Measurements from ENCODE around the gene RGS3. TPM values are rescaled to one million over a fixed set of nuclear protein-coding genes. Genes with fewer than 3 reads are reported as not detected.

Gene RGS3
- total and polyA plus RNA-seq, 11 donors, result 93.4 to 214 (median 134) TPM

GRCh38 chr9:113618836-113619490 lies 155.4 kb downstream of the RGS3 start:
- ATAC-seq, result no peak
- peak overlapping the region in 6 of 12 donors; percentile 19 to 95 (median 93) for H3K27ac ChIP-seq
- WGBS, 4 donors, result 64 to 75% (median 70%) methylated on average over 7 of the region's 7 CpGs
- DNase-seq, result peak in 2 of 5 donors; percentile 3 to 16
- H3K36me3 ChIP-seq, result no peaks in the 10 kb centered on the region
- intact Hi-C loops (cut with DNase I), result no loop called here
- H3K4me1 ChIP-seq, result peaks cover 9 to 92% (median 73%) of the 10 kb centered on the region in 12 donors
- H3K4me3 ChIP-seq, result no peak overlapping the region
- H3K27me3 ChIP-seq, result no peaks in the 10 kb centered on the region
- H3K9me3 ChIP-seq, result no peaks in the 10 kb centered on the region
- TF ChIP-seq POLR2A (IDR thresholded peaks at IDR 0.05), result no peak
- no peak for TF ChIP-seq CTCF (IDR thresholded peaks at IDR 0.05)

GRCh38 chr9:113619491-113620376 lies 156.2 kb downstream of the RGS3 start:
- peaks cover 9 to 87% (median 66%) of the 10 kb centered on the region in 12 donors for H3K4me1 ChIP-seq
- no peaks in the 10 kb centered on the region for H3K9me3 ChIP-seq
- no peak for TF ChIP-seq POLR2A (IDR thresholded peaks at IDR 0.05)
- no peak for TF ChIP-seq CTCF (IDR thresholded peaks at IDR 0.05)
- ATAC-seq (no peak), DNase-seq (peak in 3 of 5 donors; percentile 3 to 46 (median 23))
- H3K27ac ChIP-seq, result peak overlapping the region; percentile 3 to 95 (median 86)
- intact Hi-C loops (cut with DNase I), result loop anchor here in 6 of 10 donors (1.0 to 2.0 kb wide), 3 partner anchors 25 to 35 kb away; no protein-coding TSS in a partner anchor
- H3K27me3 ChIP-seq, result no peaks in the 10 kb centered on the region
- WGBS, 4 donors, result 52 to 59% (median 56%) methylated on average over 12 of the region's 12 CpGs
- H3K4me3 ChIP-seq, result peak overlapping the region in 5 of 12 donors; percentile 8 to 19 (median 9)
- no peaks in the 10 kb centered on the region for H3K36me3 ChIP-seq

GRCh38 chr9:113620377-113621161 lies 157.0 kb downstream of the RGS3 start:
- Histone ChIP-seq H3K4me3 (peak overlapping the region in 7 of 12 donors; percentile 4 to 19 (median 9)), H3K27ac (peak overlapping the region; percentile 60 to 95 (median 86)), H3K27me3 (no peaks in the 10 kb centered on the region), H3K9me3 (no peaks in the 10 kb centered on the region), H3K36me3 (no peaks in the 10 kb centered on the region), H3K4me1 (peaks cover 4 to 87% (median 61%) of the 10 kb centered on the region in 12 donors)
- TF ChIP-seq POLR2A (IDR thresholded peaks at IDR 0.05) (no peak), CTCF (IDR thresholded peaks at IDR 0.05) (no peak)
- ATAC-seq (peak; percentile 68 to 80 (median 72)), DNase-seq (peak in 4 of 5 donors; percentile 78 to 83 (median 82))
- intact Hi-C loops (cut with DNase I), result loop anchor here in 7 of 10 donors (1.0 to 2.0 kb wide), 3 partner anchors 26 to 34 kb away; no protein-coding TSS in a partner anchor
- 11 to 26% (median 17%) methylated on average over 13 to 16 of the region's 16 CpGs for WGBS, 4 donors
